Nephron (organoid): ENCODE results near the gene PTGER1.
A peak's percentile ranks its signal among the peaks of the same experiment; 100 is the strongest.

Experiments used
- H3K27ac Mint-ChIP-seq, 3 experiments: 2 replicates each; pipeline ENCODE4 v1.8.0; 2020; ENCODE audit warnings: mixed read lengths in 3 of 3, mild to moderate bottlenecking in 2 of 3, moderate library complexity in 1 of 3
- H3K27me3 Mint-ChIP-seq: 2 replicates; pipeline ENCODE4 v1.8.0; 2021; ENCODE audit warnings: low read depth, mild to moderate bottlenecking, moderate library complexity, mixed read lengths
- H3K36me3 Mint-ChIP-seq: 2 replicates; pipeline ENCODE4 v1.8.0; 2020; ENCODE audit warnings: low read depth, mixed read lengths
- H3K4me1 Mint-ChIP-seq: 2 replicates; pipeline ENCODE4 v1.8.0; 2020; ENCODE audit warnings: mixed read lengths
- H3K4me3 Mint-ChIP-seq, 3 experiments: 2 replicates each; pipeline ENCODE4 v1.8.0; 2020; ENCODE audit warnings: mild to moderate bottlenecking in 3 of 3, mixed read lengths in 3 of 3, moderate library complexity in 2 of 3
- H3K9me3 Mint-ChIP-seq: 2 replicates; pipeline ENCODE4 v1.8.0; 2020; ENCODE audit warnings: mixed read lengths
- CTCF ChIP-seq, 3 experiments: fragments of 200-600 bp; sonication (generic); IDR thresholded peaks; one replicate each; pipeline ENCODE4 v1.5.0; 2021; ENCODE audit warnings: antibody characterized with exemption in 3 of 3; ENCODE audit not compliant: unreplicated experiment in 3 of 3

Gene PTGER1

GRCh38 chr19:14517446-14517839 lies 42.3 kb upstream of the PTGER1 start:
- Mint-ChIP-seq H3K27me3 (no peaks in the 10 kb centered on the region), H3K36me3 (peaks cover 30% of the 10 kb centered on the region), H3K4me3 (peak overlapping the region; percentile 88 to 98 (median 95)), H3K4me1 (peaks cover 48% of the 10 kb centered on the region), H3K27ac (peak overlapping the region; percentile 79 to 82 (median 80)), H3K9me3 (no peaks in the 10 kb centered on the region)
- TF ChIP-seq CTCF (IDR thresholded peaks at IDR 0.05; ENCODE audit: unreplicated experiment in 3 of 3): no peak

- Mint-ChIP-seq H3K4me3 (peak overlapping the region; percentile 88 to 98 (median 95)), H3K36me3 (peaks cover 30% of the 10 kb centered on the region), H3K9me3 (no peaks in the 10 kb centered on the region), H3K27ac (peak overlapping the region; percentile 79 to 82 (median 80)), H3K4me1 (peaks cover 42% of the 10 kb centered on the region), H3K27me3 (no peaks in the 10 kb centered on the region)
- TF ChIP-seq CTCF (IDR thresholded peaks at IDR 0.05; ENCODE audit: unreplicated experiment in 3 of 3): no peak
Measured at GRCh38 chr19:14516746-14517438, 41.7 kb upstream of the PTGER1 start.

- Mint-ChIP-seq H3K27ac (peak overlapping the region; percentile 79 to 82 (median 80)), H3K4me1 (peaks cover 42% of the 10 kb centered on the region), H3K36me3 (peaks cover 30% of the 10 kb centered on the region), H3K4me3 (peak overlapping the region; percentile 88 to 98 (median 95)), H3K9me3 (no peaks in the 10 kb centered on the region), H3K27me3 (no peaks in the 10 kb centered on the region)
- TF ChIP-seq CTCF (IDR thresholded peaks at IDR 0.05; ENCODE audit: unreplicated experiment in 3 of 3): no peak
Measured at GRCh38 chr19:14516048-14516534, 40.9 kb upstream of the PTGER1 start.

GRCh38 chr19:14515501-14516047 lies 40.4 kb upstream of the PTGER1 start:
- peak overlapping the region; percentile 88 to 98 (median 95) for H3K4me3 Mint-ChIP-seq
- H3K36me3 Mint-ChIP-seq: peaks cover 30% of the 10 kb centered on the region
- no peak for TF ChIP-seq CTCF (IDR thresholded peaks at IDR 0.05; ENCODE audit: unreplicated experiment in 3 of 3)
- H3K4me1 Mint-ChIP-seq: peaks cover 46% of the 10 kb centered on the region
- peak overlapping the region; percentile 19 to 82 (median 80) for H3K27ac Mint-ChIP-seq
- no peaks in the 10 kb centered on the region for H3K9me3 Mint-ChIP-seq
- H3K27me3 Mint-ChIP-seq: no peaks in the 10 kb centered on the region

- peaks cover 47% of the 10 kb centered on the region for H3K4me1 Mint-ChIP-seq
- H3K36me3 Mint-ChIP-seq: peaks cover 30% of the 10 kb centered on the region
- no peaks in the 10 kb centered on the region for H3K27me3 Mint-ChIP-seq
- H3K4me3 Mint-ChIP-seq: peak overlapping the region; percentile 88 to 98 (median 95)
- no peaks in the 10 kb centered on the region for H3K9me3 Mint-ChIP-seq
- no peak for TF ChIP-seq CTCF (IDR thresholded peaks at IDR 0.05; ENCODE audit: unreplicated experiment in 3 of 3)
- H3K27ac Mint-ChIP-seq: peak overlapping the region; percentile 40 to 82 (median 80)
Measured at GRCh38 chr19:14514215-14514863, 39.2 kb upstream of the PTGER1 start.
